Measurements from ENCODE around the gene HOXA1. TPM values are rescaled to one million over a fixed set of nuclear protein-coding genes. Genes with fewer than 3 reads are reported as not detected.

The HOXA1 gene
- total RNA-seq, 1 experiment from 2014 or later, result 4.4 TPM

GRCh38 chr7:27123007-27123476, 27.2 kb upstream of the HOXA1 start:
- Histone ChIP-seq H3K27me3 (ENCODE audit: low read length) (no peaks in the 10 kb centered on the region), H3K9ac (ENCODE audit: low read length) (no peak overlapping the region), H3K9me2 (replicated peaks; ENCODE audit: insufficient read depth, low read length) (no peaks in the 10 kb centered on the region), H3K36me3 (ENCODE audit: insufficient read depth, low read length) (no peaks in the 10 kb centered on the region), H3K4me2 (ENCODE audit: low read depth, low read length, poor library complexity, severe bottlenecking) (no peak overlapping the region), H2AFZ (ENCODE audit: low read length) (no peak overlapping the region), H3K4me3 (ENCODE audit: low read length) (no peak overlapping the region), H3K9me3 (ENCODE audit: low read length) (no peaks in the 10 kb centered on the region), H3K79me2 (ENCODE audit: low read length) (no peaks in the 10 kb centered on the region), H3K4me1 (ENCODE audit: low read length) (peaks cover 6% of the 10 kb centered on the region), H3K27ac (ENCODE audit: low read length) (no peak overlapping the region), H4K20me1 (ENCODE audit: insufficient read depth, low read depth, low read length) (no peaks in the 10 kb centered on the region)
- DNase-seq, result no peak

- Histone ChIP-seq H3K27me3 (ENCODE audit: low read length) (no peaks in the 10 kb centered on the region), H3K4me1 (ENCODE audit: low read length) (no peaks in the 10 kb centered on the region), H3K27ac (ENCODE audit: low read length) (no peak overlapping the region), H3K9ac (ENCODE audit: low read length) (no peak overlapping the region), H2AFZ (ENCODE audit: low read length) (no peak overlapping the region), H3K9me3 (ENCODE audit: low read length) (no peaks in the 10 kb centered on the region), H3K9me2 (replicated peaks; ENCODE audit: insufficient read depth, low read length) (no peaks in the 10 kb centered on the region), H3K4me2 (ENCODE audit: low read depth, low read length, poor library complexity, severe bottlenecking) (no peak overlapping the region), H3K4me3 (ENCODE audit: low read length) (no peak overlapping the region), H3K36me3 (ENCODE audit: insufficient read depth, low read length) (no peaks in the 10 kb centered on the region), H3K79me2 (ENCODE audit: low read length) (no peaks in the 10 kb centered on the region), H4K20me1 (ENCODE audit: insufficient read depth, low read depth, low read length) (no peaks in the 10 kb centered on the region)
- no peak for DNase-seq
Measured at GRCh38 chr7:27122077-27122910, 26.5 kb upstream of the HOXA1 start.

DNA sequence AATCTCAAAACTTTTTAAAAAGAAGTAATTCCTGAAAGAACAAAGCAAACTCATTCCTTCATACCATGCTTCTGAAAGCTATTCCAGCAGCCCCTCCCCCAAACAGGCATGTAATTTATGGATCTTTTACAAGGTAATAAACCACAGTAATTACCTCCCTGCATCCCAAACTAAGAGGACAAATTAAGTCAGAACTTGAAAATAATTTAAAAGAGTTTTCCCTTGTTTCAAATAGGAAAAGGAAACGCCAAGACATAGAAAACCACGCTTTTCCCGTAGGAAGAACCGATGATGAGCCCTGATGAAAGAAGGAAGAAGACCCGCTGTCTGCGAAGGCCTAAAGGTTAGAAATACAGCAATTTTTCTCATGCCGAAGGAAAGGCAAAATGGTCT, 25.9 kb upstream of the HOXA1 start:
- no peaks in the 10 kb centered on the region for H3K27me3 ChIP-seq (ENCODE audit: low read length)
- H3K9ac ChIP-seq (ENCODE audit: low read length), result no peak overlapping the region
- DNase-seq, result no peak
- no peaks in the 10 kb centered on the region for H3K36me3 ChIP-seq (ENCODE audit: insufficient read depth, low read length)
- no peak overlapping the region for H3K27ac ChIP-seq (ENCODE audit: low read length)
- no peaks in the 10 kb centered on the region for H3K4me1 ChIP-seq (ENCODE audit: low read length)
- H3K79me2 ChIP-seq (ENCODE audit: low read length), result no peaks in the 10 kb centered on the region
- no peak overlapping the region for H3K4me3 ChIP-seq (ENCODE audit: low read length)
- H2AFZ ChIP-seq (ENCODE audit: low read length), result no peak overlapping the region
- H4K20me1 ChIP-seq (ENCODE audit: insufficient read depth, low read depth, low read length), result no peaks in the 10 kb centered on the region
- no peak overlapping the region for H3K4me2 ChIP-seq (ENCODE audit: low read depth, low read length, poor library complexity, severe bottlenecking)
- H3K9me3 ChIP-seq (ENCODE audit: low read length), result no peaks in the 10 kb centered on the region
- no peaks in the 10 kb centered on the region for H3K9me2 ChIP-seq (replicated peaks; ENCODE audit: insufficient read depth, low read length)

DNA sequence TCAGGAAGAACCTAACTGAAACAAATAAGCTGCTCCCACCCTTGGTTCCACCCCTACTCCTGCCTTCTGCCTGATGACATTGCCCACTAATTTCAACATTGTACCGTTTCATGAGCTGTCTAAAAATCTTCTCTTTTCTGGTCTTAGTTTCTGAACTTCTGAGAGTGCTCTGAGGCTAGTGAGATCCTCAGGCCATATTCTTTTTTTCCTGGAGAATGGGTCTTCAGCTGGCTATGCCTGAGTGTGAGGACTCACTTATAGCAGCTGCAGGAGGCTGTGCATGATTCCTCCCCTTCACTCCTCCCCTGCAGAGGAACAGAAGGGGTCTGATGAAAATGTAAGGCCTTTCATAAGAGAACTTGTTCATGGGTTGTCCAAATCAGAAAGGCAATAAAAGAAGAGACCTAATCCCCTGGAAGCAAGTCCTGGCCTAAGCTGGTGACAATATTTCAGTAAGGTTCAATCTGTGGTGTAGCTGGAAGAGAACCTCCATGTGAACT, 23.7 kb upstream of the HOXA1 start:
- H4K20me1 ChIP-seq (ENCODE audit: insufficient read depth, low read depth, low read length), result no peaks in the 10 kb centered on the region
- H2AFZ ChIP-seq (ENCODE audit: low read length), result no peak overlapping the region
- H3K4me2 ChIP-seq (ENCODE audit: low read depth, low read length, poor library complexity, severe bottlenecking), result no peak overlapping the region
- no peaks in the 10 kb centered on the region for H3K36me3 ChIP-seq (ENCODE audit: insufficient read depth, low read length)
- no peak overlapping the region for H3K27ac ChIP-seq (ENCODE audit: low read length)
- H3K4me1 ChIP-seq (ENCODE audit: low read length), result no peaks in the 10 kb centered on the region
- H3K9me2 ChIP-seq (replicated peaks; ENCODE audit: insufficient read depth, low read length), result no peaks in the 10 kb centered on the region
- H3K9ac ChIP-seq (ENCODE audit: low read length), result no peak overlapping the region
- no peaks in the 10 kb centered on the region for H3K27me3 ChIP-seq (ENCODE audit: low read length)
- DNase-seq, result no peak
- H3K79me2 ChIP-seq (ENCODE audit: low read length), result no peaks in the 10 kb centered on the region
- no peak overlapping the region for H3K4me3 ChIP-seq (ENCODE audit: low read length)
- no peaks in the 10 kb centered on the region for H3K9me3 ChIP-seq (ENCODE audit: low read length)

GRCh38 chr7:27118580-27118979, 22.8 kb upstream of the HOXA1 start:
- Histone ChIP-seq H4K20me1 (ENCODE audit: insufficient read depth, low read depth, low read length) (no peaks in the 10 kb centered on the region), H3K27ac (ENCODE audit: low read length) (no peak overlapping the region), H3K4me1 (ENCODE audit: low read length) (no peaks in the 10 kb centered on the region), H3K79me2 (ENCODE audit: low read length) (no peaks in the 10 kb centered on the region), H3K9me3 (ENCODE audit: low read length) (no peaks in the 10 kb centered on the region), H3K9me2 (replicated peaks; ENCODE audit: insufficient read depth, low read length) (no peaks in the 10 kb centered on the region), H3K4me3 (ENCODE audit: low read length) (no peak overlapping the region), H3K4me2 (ENCODE audit: low read depth, low read length, poor library complexity, severe bottlenecking) (no peak overlapping the region), H3K36me3 (ENCODE audit: insufficient read depth, low read length) (no peaks in the 10 kb centered on the region), H3K27me3 (ENCODE audit: low read length) (no peaks in the 10 kb centered on the region), H3K9ac (ENCODE audit: low read length) (no peak overlapping the region), H2AFZ (ENCODE audit: low read length) (no peak overlapping the region)
- no peak for DNase-seq

DNA sequence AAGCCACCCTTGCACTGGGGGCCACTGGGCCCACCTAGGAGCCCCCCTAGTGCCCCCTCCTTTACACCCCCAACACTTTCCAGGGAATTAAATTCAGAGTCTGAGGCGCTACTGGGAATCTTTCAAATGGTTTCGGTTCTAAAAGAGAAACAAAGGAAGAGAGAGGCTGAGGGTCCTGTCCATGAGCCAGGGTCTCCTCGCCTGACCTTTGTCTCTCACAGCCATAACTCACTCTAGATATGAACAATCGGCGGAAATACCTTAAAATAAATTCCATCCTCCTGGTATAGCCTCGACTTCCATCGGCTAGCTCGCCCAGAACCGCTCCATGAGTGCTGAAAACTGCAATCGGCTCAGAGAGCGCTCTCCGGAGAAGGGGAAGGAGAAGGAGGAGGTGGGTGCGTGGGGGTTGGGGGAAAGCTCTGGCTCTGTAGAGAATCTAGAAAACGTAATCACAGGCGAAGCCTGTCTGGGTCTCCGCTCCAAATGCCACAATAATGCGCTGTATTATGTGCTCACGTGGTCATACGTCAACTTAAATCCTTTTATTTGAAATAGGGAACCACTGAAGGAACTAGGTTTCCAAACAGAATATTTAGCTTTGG, 22.2 kb upstream of the HOXA1 start:
- H3K4me1 ChIP-seq (ENCODE audit: low read length), result no peaks in the 10 kb centered on the region
- no peaks in the 10 kb centered on the region for H3K9me3 ChIP-seq (ENCODE audit: low read length)
- no peaks in the 10 kb centered on the region for H3K79me2 ChIP-seq (ENCODE audit: low read length)
- no peaks in the 10 kb centered on the region for H3K36me3 ChIP-seq (ENCODE audit: insufficient read depth, low read length)
- no peak overlapping the region for H3K27ac ChIP-seq (ENCODE audit: low read length)
- H3K9me2 ChIP-seq (replicated peaks; ENCODE audit: insufficient read depth, low read length), result no peaks in the 10 kb centered on the region
- H4K20me1 ChIP-seq (ENCODE audit: insufficient read depth, low read depth, low read length), result no peaks in the 10 kb centered on the region
- no peak overlapping the region for H3K4me2 ChIP-seq (ENCODE audit: low read depth, low read length, poor library complexity, severe bottlenecking)
- no peak overlapping the region for H2AFZ ChIP-seq (ENCODE audit: low read length)
- H3K4me3 ChIP-seq (ENCODE audit: low read length), result no peak overlapping the region
- H3K27me3 ChIP-seq (ENCODE audit: low read length), result no peaks in the 10 kb centered on the region
- H3K9ac ChIP-seq (ENCODE audit: low read length), result no peak overlapping the region
- DNase-seq, result no peak

DNA sequence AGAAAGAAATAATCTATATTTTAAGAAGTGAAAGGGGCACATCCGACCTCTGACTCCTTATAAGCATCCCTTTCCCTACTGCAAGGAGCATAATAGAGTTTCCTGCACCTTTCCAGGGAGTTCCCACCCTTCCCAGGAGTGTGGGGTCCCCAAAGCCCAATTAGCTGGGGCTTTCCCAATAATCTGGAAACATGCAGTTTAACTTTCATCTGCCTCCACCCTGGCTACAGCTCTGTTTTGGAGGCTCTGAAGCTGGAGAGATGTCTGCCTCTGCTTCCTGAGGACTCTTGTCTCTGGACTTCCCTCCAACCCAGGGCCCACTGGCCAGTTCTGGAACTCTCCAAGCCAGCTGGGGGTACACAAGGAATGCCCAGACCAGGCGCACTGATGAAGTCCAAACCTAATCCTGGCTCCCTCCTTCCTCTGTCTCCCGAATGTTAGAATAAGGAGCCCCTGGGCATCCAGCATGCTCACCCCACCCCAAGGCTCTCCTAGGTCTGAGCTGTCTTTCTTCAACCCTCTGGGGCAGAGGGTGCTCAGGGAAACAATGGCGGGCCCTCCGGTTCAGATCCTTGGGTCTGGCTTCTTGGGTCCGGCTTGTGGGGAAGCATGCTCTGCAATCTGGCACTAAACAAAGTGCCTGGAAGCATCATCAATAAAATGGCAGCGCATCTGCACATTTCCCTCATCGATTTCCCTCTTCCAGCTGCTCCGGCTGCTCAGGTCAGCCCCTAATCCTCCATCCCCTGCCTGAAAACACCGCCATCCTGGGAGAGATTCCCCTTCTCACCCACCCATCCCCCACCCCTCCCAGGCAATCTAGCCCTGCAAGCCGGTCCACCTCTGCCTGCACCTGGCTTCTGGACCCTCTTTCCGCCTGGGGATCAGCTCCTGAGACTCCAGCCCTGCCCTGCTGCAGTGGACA, 21.4 kb upstream of the HOXA1 start:
- no peak overlapping the region for H2AFZ ChIP-seq (ENCODE audit: low read length)
- no peaks in the 10 kb centered on the region for H3K9me3 ChIP-seq (ENCODE audit: low read length)
- H3K79me2 ChIP-seq (ENCODE audit: low read length), result no peaks in the 10 kb centered on the region
- no peaks in the 10 kb centered on the region for H3K9me2 ChIP-seq (replicated peaks; ENCODE audit: insufficient read depth, low read length)
- H3K4me1 ChIP-seq (ENCODE audit: low read length), result no peaks in the 10 kb centered on the region
- no peak overlapping the region for H3K4me2 ChIP-seq (ENCODE audit: low read depth, low read length, poor library complexity, severe bottlenecking)
- no peak overlapping the region for H3K4me3 ChIP-seq (ENCODE audit: low read length)
- H3K27ac ChIP-seq (ENCODE audit: low read length), result no peak overlapping the region
- no peak for DNase-seq
- no peak overlapping the region for H3K9ac ChIP-seq (ENCODE audit: low read length)
- no peaks in the 10 kb centered on the region for H3K27me3 ChIP-seq (ENCODE audit: low read length)
- H3K36me3 ChIP-seq (ENCODE audit: insufficient read depth, low read length), result no peaks in the 10 kb centered on the region; the same call in 1 of the 2 replicates
- no peaks in the 10 kb centered on the region for H4K20me1 ChIP-seq (ENCODE audit: insufficient read depth, low read depth, low read length)

Data from Karpas-422 (cell line).